Measurements from ENCODE around the gene TLR6.
A peak's percentile ranks its signal among the peaks of the same experiment; 100 is the strongest.
"Not testable (repeated sequence)": the region's sequence is repeated elsewhere in the genome, so short reads cannot be mapped to it uniquely, and the experiment has no call there.

Gene TLR6

DNA sequence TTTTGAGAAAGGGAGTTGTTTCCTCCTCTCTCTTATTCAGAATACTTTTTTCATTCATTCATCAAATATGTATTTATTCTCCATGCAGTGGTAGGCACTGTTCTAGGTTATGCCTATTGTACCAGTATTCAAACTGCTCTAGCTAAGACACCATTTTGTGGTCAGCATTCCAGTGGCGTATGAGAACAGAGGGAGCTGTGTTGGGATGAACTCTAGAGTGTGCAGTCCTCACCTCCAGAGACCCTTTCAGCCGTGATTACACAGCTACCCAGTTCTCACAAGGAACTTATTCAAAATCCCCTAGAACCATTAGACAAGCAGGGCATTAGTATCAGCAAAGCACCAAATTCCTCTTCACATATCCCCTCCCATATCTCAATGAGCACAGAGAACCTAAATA lies 56.3 kb downstream of the TLR6 start:
- intact Hi-C loops (cut with DNase I) = loop anchor here (5.0 kb wide), 1 partner anchor 738 kb away; no protein-coding TSS in a partner anchor

DNA sequence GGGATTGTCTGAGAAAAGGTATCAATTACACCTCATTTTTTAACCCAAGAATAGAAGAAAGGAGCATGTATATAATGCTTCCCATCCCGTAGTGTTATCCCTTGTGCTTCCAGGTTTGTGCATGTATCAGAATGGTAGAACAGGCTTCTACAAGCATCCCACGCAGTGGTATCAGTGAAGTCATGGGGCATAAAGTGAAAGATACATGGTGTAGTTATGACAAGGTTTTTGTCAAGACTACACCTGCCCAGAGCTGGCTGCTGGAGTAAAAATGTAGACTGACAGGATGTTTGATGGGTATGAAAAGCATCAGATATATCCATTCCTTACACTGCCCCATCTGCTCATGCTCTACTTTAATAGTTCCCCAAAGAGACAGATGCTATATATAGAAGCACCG lies 61.5 kb downstream of the TLR6 start:
- DNase-seq = no peak
- intact Hi-C loops (cut with DNase I) = no loop called here

More for the DNA sequence above, 56.3 kb downstream of the TLR6 start:
- no peak for DNase-seq

DNA sequence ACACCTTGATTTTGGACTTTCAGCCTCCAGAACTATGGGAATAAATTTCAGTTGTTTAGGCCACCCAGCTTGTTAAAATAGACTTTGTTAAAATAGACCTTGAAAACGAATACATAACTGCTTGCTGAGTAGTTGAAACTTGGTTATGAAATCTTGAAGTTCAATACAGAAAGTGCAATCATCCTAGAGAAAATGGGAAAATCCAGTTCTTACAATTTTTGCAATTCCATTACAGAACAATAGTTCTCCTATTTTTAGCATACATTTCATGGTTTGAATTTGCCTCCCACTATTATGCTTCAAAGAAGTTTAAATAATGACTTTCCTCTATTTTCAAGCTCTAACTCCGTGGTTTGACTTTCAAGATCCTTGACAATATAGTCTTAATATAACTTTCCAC lies 62.6 kb downstream of the TLR6 start:
- intact Hi-C loops (cut with DNase I) = no loop called here
- no peak for DNase-seq

DNA sequence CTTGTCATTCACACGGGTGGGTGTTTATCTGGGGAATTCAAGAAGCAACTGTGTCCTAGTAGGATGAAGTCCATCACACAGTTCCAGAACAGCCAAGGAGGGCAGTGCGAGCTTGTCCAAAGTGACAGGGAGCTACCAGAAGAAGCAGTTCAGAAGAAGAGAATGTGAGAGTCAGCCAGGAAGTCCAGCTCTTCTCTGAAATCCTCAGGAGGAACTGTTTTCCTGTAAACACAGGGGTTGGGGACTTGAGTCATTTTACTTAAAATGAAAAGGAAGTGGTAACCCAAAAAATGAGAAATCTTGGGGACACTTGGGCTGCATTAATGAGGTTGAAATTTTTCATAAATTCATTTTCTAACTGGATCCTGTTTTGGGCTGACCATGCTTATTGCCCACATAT lies 65.6 kb downstream of the TLR6 start:
- intact Hi-C loops (cut with DNase I) = no loop called here
- no peak for DNase-seq

DNA sequence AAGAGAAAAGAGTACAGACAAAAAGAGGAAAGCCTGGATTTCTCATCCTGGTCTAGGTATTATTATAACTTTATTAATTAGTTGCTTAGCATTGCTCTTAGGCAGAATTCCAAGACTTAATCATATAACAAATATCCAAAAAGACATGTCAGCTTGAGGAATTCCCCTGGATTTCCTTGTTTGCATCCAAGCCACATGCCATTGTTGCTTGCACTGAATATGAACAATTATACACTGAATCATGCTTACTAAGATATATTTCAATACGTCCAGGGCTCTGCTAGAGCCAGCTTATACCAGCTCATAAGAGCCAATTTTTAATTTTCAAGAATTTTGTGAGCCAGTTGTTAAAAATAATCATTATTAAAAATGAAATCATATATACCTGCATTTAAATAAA lies 68.3 kb downstream of the TLR6 start:
- intact Hi-C loops (cut with DNase I) = no loop called here
- DNase-seq = no peak

DNA sequence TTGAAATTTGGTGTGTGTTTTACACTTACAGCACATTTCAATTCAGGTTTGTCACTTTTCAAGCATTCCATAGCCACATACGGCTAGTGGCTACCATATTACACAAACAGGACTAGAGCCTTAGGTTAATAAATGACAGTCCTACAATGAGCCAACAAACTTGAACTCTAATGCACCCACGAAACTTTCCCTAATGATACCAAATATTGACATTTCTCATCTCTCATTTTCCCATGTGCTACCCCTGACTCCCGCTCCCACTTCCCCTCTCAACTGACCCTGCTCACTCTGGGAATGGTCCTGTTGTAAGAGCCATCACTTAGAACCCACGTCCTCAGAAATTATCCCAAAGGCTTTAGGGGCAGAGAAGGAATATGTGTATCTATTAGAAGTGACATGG lies 68.9 kb downstream of the TLR6 start:
- intact Hi-C loops (cut with DNase I) = no loop called here
- DNase-seq = no peak

DNA sequence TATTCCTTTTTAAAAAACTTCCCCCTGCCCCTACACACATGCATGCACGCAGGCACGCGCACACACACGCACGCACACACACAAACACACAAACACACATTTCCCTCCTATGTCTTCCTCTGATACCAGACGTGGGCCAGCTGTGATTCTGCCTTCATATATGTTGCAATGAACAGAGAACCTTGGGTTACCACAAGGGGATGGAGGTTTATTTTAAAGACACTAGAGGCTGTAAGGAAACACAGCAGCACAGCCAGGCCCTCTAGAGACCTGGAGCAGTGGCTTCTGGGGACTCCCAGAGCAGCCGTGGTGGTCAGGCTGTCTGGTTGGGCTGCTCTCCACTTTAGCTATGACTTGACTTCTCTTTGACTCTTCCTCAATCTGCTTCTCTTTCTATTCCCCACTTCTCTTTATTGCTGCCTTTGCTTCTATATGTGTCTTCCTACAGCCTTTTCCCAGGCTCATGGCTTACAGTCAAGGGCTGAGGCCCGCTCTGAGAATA lies 70.7 kb downstream of the TLR6 start:
- DNase-seq = no peak
- intact Hi-C loops (cut with DNase I) = no loop called here

DNA sequence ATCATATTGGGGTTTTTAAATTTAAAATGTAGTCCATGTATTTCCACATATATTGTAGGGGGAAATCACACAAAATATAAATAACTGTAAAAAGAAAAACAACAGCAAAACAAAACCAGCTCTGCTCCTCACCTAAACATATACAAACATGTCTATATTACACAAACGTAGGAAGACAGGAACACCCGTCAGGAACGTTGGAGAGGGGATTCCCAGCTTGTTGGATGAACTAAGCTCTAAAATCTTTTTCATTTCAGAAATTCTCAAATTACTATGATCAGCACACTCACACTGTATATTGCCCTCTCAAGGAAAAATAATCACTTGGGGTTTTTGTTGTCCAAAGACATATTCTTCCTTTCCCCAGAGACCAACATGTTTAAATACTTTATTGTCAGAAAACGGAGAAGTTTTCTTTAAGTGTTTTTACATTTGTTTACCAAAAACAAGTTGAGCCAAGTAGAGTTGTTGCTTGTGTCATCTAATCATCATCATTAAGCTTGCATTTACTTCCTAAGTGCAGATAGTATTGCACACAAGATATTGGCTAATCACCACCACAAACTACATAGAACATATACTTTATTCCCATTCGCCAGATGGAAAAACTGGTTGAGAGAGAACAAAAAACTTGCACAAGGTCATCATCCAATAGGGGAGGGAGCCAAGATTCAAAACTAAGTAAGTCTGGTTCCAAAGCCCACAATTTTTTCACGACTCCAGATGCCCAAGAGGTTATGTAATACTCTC lies 71.4 kb downstream of the TLR6 start:
- intact Hi-C loops (cut with DNase I) = no loop called here
- DNase-seq = no peak

DNA sequence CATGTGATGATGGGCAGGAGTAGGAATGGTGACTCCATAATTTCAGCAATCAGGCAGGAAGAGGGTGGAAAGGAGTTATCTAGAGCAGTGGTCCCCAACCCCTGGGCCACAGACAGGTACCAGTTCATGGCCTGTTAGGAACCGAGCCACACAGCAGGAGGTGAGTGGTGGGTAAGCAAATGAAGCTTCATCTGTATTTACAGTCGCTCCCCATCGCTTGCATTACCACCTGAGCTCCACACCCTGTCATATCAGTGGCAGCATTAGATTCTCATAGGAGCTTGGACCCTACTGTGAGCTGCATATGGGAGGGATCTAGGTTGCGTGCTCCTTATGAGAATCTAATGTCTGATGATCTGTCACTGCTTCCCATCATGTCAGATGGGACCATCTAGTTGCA lies 72.5 kb downstream of the TLR6 start:
- intact Hi-C loops (cut with DNase I) = loop anchor here (5.0 kb wide), 1 partner anchor 722 kb away; no protein-coding TSS in a partner anchor

DNA sequence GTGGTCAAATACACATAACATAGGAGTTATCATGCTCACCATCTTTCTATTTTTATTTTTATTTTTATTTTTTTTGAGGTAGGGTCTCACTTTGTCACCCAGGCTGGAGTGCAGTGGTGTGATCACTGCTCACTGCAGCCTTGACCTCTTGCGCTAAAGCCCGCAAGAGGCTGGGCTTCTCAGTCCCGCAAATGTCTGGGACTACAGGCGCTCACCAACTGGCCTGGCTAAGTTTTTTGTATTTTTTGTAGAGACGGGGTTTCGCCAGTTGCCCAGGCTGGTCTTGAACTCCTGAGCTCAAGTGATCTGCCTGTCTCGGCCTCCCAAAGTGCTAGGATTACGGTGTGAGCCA lies 73.5 kb downstream of the TLR6 start:
- intact Hi-C loops (cut with DNase I) = loop anchor here (2.0 to 5.0 kb wide), 2 partner anchors 604 to 721 kb away; no protein-coding TSS in a partner anchor
- no peak for DNase-seq

More for the DNA sequence above, 72.5 kb downstream of the TLR6 start:
- no peak for DNase-seq

DNA sequence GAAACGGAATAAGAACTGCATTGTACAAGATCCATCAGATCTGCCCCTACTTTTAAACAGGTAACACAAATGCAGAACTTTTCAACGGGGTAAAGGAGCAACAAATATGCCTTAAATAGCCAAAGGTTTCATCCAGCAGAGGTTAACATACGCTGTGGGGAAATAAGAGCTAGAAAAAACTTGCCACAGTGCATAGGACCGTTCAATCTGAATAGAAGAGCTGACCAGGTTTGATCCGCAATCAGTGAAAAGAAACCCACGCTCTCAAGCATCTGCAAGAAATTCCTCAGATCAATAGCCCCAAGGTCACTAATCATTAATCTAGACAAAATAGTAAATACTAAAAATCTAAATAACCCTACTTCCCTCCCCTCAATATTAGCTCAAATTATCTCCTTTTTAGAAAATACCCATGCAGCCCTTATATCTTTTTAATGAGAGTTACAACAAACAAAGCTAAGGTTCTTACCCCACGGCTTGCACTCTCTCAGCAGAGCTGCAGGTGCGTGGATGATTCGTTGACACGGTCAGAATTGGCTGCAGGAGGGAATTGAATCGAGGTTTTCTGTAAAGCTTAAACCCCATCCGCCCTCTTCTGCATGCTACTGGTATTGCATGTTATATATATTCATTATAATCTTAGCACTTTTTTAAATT lies 74.0 kb downstream of the TLR6 start, which contains the start of gene TLR10:
TLR10 (minus strand) TSS at position 539 of the 657 bp plus-strand sequence. CDS start 7,400 bp downstream, outside the sequence.
- DNase-seq = peak in 1 of 10 donors; percentile 34
- intact Hi-C loops (cut with DNase I) = loop anchor here (2.0 to 5.0 kb wide), 2 partner anchors 604 to 720 kb away; no protein-coding TSS in a partner anchor

DNA sequence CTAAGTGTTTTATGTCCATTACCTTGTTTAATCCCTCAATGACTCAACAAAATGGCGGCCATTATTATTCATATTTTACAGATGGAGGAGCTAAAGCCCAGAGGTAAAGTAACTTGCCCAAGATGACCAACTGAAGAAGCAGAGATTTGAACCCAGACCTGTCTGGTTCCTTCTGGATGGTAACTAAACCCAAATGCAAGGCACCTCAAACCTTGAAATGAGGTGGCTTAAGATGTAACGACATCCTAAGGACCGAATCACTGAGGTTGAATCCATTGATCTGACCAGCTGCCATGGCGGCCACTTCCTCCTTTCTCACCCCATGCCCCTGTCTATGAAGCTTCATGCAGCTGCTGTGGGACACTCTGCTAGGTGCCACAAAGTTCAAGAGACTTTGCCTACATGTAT lies 74.8 kb downstream of the TLR6 start:
- intact Hi-C loops (cut with DNase I) = loop anchor here (2.0 to 5.0 kb wide), 2 partner anchors 603 to 720 kb away; no protein-coding TSS in a partner anchor
- no peak for DNase-seq

DNA sequence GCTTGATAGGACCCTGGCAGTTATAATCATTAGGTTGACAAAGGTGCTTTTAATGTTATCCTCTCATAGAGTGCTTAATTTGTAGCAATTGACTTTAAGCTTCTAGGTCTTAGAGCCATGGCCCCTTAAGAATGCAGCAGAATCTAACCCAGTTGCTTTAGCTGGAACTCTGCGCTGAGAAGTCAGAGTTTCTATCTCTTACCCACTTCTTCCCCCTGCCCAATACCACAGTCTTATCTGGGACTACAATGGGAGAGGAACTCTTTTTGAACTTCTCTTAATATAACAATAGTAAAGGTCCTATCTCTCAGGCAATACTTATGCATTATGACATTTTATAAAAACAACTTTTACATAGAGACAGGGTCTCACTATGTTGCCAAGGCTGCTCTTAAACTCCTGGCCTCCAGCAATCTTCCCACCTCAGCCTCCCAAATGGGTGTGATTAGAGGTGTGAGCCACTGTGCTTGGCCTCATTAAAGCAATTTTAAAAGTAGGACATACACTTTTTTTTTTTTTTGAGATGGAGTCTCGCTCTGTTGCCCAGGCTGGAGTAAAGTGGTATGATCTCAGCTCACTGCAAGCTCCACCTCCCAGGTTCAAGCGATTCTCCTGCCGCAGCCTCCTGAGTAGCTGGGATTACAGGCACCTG lies 75.7 kb downstream of the TLR6 start:
- DNase-seq = no peak
- intact Hi-C loops (cut with DNase I) = loop anchor here (5.0 kb wide), 1 partner anchor 719 kb away; no protein-coding TSS in a partner anchor

DNA sequence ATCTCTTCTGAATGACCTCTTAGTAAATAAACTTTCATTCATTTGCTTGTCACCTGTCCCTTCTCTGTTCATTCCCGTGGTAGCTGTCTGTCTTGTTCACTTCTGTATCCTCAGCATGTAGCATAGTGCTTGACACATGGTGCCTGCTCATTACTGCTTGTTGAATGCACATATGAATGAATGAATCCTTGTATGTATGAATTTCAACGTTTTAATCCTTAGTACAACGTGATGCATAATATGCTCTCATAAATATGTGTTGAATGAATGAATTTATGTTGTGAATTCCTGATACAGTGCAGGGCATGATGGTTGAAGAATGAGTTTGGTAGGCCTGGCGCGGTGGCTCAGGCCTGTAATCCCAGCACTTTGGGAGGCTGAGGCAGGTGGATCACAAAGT lies 76.8 kb downstream of the TLR6 start:
- intact Hi-C loops (cut with DNase I) = loop anchor here (5.0 to 10.0 kb wide), 2 partner anchors 355 to 717 kb away; no protein-coding TSS in a partner anchor
- no peak for DNase-seq

DNA sequence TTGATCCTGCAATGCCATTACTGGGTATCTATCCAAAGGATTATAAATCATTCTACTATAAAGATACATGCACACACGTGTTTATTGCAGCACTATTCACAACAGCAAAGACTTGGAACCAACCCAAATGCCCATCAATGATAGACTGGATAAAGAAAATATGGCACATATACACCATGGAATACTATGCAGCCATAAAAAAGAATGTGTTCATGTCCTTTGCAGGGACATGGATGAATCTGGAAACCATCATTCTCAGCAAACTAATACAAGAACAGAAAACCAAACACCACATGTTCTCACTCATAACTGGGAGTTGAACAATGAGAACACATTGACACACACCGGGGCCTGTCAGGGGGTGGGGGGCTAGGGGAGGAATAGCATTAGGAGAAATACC lies 78.7 kb downstream of the TLR6 start:
- not testable (repeated sequence) for DNase-seq
- intact Hi-C loops (cut with DNase I) = loop anchor here (10.0 kb wide), 1 partner anchor 357 kb away; no protein-coding TSS in a partner anchor

DNA sequence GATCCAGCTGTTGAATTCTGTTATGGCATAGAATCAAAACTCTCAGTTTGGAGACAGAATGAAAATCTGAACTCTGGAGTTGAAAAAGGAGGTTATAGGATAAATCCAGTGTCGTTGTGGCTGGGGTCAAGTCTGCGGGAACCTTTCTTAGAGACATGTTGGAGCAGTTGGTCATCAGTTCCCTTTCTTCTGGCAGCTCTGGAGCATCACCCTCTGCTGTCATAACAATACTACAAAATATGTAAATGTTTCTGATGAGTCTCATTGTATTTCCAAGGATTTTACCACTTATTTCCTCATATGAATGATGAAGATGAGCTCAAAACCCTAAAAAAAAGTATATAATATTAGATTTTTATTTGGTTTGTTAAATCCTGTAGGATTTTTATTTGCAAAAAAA lies 81.3 kb downstream of the TLR6 start:
- intact Hi-C loops (cut with DNase I) = loop anchor here (10.0 kb wide), 1 partner anchor 359 kb away; no protein-coding TSS in a partner anchor
- DNase-seq = no peak

DNA sequence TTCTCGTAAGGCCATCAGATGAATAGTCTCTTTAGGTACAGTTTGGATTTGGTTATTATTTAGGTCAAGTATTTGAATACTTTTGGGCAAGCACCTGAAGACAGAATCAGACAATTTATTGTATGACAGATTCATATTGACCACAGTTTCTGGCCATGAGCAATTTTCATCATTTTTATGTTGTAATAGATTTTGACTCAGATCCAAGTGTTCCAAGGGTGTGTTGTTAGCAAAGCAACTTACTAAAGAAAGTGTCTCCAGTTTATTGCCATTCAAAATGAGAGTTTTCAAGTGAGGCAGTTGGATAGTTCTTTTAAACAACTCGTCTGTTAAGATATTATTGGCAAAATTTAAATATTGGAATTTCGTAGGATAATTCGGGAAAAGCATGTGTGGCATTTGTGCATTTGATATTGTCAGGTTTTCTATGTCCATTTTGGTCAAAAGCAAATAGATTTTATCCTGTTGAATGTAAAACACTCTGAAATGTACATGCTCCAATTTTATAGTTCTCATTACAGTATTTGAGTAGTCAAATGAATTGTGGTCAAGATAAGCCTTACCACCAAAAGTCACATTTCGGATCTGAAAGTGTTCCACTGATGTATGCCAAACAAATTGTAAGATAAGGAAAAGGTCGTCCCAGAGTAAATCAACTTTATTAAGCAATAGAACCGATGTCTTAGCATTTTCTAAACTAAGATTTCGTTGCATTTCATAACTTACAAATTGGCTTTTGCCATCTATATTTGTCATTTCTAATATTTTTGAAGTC lies 82.2 kb downstream of the TLR6 start:
- no peak for DNase-seq
- intact Hi-C loops (cut with DNase I) = loop anchor here (10.0 kb wide), 1 partner anchor 360 kb away; no protein-coding TSS in a partner anchor
